ENCODE data around the gene IL12B. TPM values are rescaled to one million over a fixed set of nuclear protein-coding genes. Genes with fewer than 3 reads are reported as not detected.
"Not testable (repeated sequence)": the region's sequence is repeated elsewhere in the genome, so short reads cannot be mapped to it uniquely, and the experiment has no call there.

The IL12B gene
- not detected in 2 replicates for total RNA-seq

- no peak for DNase-seq (ENCODE audit: extremely low read depth, low read depth, low spot score)
Measured at GRCh38 chr5:159330131-159330800, at the start of gene IL12B. TSS of gene IL12B (minus strand) at chr5:159330487. CDS start at chr5:159326782, 3,705 bp downstream.

DNA sequence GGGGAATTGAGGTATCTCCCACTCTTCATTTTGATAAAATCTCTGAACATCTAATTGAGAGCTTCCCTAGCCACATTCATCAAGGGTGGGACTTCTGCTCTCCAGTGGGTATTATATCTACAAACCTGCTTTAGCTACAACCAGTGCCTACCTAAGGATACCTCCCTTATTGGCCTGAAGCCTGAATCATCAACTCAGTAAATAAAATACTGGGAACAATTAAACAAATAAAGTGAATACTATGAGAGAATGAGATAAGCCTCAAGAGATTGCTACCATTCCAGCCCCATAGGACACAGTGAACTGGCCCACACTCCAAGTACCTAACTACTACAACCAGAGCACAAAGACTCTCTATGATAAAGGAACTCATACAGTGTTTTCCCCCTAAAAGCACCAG lies 47.4 kb upstream of the IL12B start:
- DNase-seq (ENCODE audit: extremely low read depth, low read depth, low spot score): no peak

GRCh38 chr5:159367866-159368265 lies 37.6 kb upstream of the IL12B start:
- DNase-seq (ENCODE audit: extremely low read depth, low read depth, low spot score): not testable (repeated sequence)

- not testable (repeated sequence) for DNase-seq (ENCODE audit: extremely low read depth, low read depth, low spot score)
Measured at GRCh38 chr5:159366776-159367175, 36.5 kb upstream of the IL12B start.

DNA sequence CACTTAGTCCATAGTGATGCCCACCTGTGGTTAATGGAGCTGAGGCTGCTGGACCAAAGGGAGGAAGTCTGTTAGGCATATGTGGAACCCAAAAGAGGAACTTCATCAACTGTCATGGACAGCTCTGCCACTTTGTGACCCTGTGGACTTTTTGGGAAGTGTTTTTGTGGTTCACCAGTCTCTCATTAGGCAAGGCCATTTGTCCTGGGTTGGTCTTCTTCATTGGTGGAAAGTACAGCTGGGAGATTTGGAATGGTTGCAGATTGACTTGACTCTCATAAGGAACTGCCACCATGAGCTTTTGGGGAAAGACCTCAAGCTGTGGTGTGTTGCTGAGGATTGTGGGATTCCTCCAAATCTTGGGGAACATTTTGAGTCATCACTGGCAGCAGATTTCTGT lies 31.9 kb upstream of the IL12B start:
- no peak for DNase-seq (ENCODE audit: extremely low read depth, low read depth, low spot score)

- not testable (repeated sequence) for DNase-seq (ENCODE audit: extremely low read depth, low read depth, low spot score)
Measured at GRCh38 chr5:159359871-159360270, 29.6 kb upstream of the IL12B start.

GRCh38 chr5:159359408-159359807 lies 29.1 kb upstream of the IL12B start:
- no peak for DNase-seq (ENCODE audit: extremely low read depth, low read depth, low spot score)

- DNase-seq (ENCODE audit: extremely low read depth, low read depth, low spot score): no peak
Measured at GRCh38 chr5:159353661-159354252, 23.5 kb upstream of the IL12B start.

- not testable (repeated sequence) for DNase-seq (ENCODE audit: extremely low read depth, low read depth, low spot score)
Measured at GRCh38 chr5:159350644-159351043, 20.4 kb upstream of the IL12B start.

GRCh38 chr5:159350216-159350615 lies 19.9 kb upstream of the IL12B start:
- DNase-seq (ENCODE audit: extremely low read depth, low read depth, low spot score): not testable (repeated sequence)

DNA sequence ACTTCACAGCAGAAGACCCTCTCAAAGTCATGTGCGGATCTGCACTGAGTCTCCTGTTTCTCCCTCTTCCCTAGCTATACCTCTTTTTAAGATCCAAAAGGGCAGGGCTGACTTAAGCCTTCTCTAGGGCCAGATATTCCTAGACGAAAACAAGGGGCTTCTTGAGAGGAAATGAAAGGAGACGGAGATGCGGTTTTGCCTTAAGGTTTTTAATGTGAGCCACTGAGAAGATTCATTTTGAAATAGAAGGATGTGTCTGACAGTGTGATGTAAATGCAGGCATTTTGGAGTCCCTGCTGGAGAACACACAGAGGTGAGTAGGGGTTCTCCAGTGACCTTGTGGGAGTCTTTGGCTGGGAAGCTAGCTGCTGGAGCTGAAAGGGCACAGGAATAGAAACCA lies 15.6 kb upstream of the IL12B start:
- DNase-seq (ENCODE audit: extremely low read depth, low read depth, low spot score): no peak

GRCh38 chr5:159345336-159345735 lies 15.0 kb upstream of the IL12B start:
- DNase-seq (ENCODE audit: extremely low read depth, low read depth, low spot score): no peak

- no peak for DNase-seq (ENCODE audit: extremely low read depth, low read depth, low spot score)
Measured at GRCh38 chr5:159343295-159344094, 13.2 kb upstream of the IL12B start.

- DNase-seq (ENCODE audit: extremely low read depth, low read depth, low spot score): no peak
Measured at GRCh38 chr5:159342840-159343239, 12.6 kb upstream of the IL12B start.

GRCh38 chr5:159341906-159342310 lies 11.6 kb upstream of the IL12B start:
- no peak for DNase-seq (ENCODE audit: extremely low read depth, low read depth, low spot score)

- no peak for DNase-seq (ENCODE audit: extremely low read depth, low read depth, low spot score)
Measured at GRCh38 chr5:159341145-159341544, 10.9 kb upstream of the IL12B start.

DNA sequence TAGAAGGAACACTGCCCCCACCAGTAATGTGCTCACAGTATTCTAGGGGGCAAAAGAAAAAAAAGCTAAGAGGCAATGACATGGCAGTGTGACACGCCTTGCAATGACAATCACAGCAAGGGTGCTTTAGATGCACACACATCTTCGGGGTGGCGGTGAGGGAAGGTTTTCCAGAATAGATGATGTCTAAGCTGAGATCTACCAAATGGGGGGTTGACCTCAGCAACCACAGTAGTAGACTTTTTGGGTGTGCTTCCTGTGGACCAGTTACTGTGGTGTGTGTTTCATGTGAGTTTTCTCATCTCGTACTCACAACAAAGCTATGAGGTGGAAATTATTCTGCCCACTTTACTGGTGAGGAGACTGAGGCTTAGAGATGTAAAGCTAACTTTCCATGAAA lies 10.2 kb upstream of the IL12B start:
- no peak for DNase-seq (ENCODE audit: extremely low read depth, low read depth, low spot score)

GRCh38 chr5:159339460-159339859 lies 9.2 kb upstream of the IL12B start:
- no peak for DNase-seq (ENCODE audit: extremely low read depth, low read depth, low spot score)

- no peak for DNase-seq (ENCODE audit: extremely low read depth, low read depth, low spot score)
Measured at GRCh38 chr5:159338118-159338517, 7.8 kb upstream of the IL12B start.

GRCh38 chr5:159337016-159337955 lies 7.0 kb upstream of the IL12B start:
- DNase-seq (ENCODE audit: extremely low read depth, low read depth, low spot score): no peak

GRCh38 chr5:159336586-159336985 lies 6.3 kb upstream of the IL12B start:
- DNase-seq (ENCODE audit: extremely low read depth, low read depth, low spot score): no peak

Data from glomerular endothelial cell (primary cell).